GM12873 (cell line): ENCODE measurements around the gene DENND1A.

Source experiments
- TF ChIP-seq, protein P1 (sequence below): IDR thresholded peaks from 2 replicates; pipeline ENCODE4 v1.5.1; 2012; ENCODE audit warnings: low read depth, mild to moderate bottlenecking, moderate library complexity, low read length, control low read depth; ENCODE audit not compliant: insufficient read depth; ENCODE audit errors: missing control alignments

The DENND1A gene

DNA sequence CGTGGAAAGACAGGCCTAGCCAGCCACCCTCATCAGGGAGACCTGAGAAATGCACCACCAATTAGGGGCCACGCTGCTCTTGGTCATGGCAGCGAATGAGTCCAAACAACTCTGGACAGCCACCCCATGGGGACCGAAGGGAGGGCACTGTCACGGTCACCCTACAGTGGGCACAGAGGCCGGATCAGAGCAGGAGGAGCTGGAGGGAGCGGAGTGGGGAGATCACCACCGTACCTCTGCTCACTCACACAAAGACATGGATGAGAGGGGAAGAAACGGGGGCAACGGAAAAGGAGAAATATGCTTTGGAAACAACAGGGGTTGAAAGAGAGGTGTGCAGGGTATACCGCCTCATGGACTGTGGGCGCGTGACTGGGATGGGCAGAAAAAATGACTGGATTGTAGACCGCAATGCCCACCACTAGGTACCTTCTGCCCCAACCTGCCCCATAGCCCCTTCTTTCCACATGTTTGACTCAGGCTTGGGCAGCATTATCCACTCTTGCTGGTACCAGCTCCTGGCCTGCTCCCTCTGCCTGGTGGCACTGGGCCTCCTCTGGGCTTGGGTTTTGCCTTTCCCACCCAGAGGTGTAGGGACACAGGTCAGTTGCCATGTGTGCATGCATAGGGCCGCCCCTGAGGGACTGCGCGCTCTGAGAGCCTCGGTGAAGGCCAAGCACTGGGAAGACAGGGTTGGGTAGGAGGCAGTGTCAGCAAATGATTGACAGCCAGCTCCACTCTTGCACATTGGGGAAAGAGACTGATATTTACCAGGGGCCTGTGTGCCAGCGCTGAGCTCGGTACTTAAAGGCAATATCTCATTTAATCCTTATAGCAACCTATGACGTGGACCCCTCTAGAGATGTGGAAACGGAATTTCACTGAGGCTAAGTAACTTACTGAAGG lies 497.3 kb downstream of the DENND1A start:
- TF ChIP-seq, protein P1, sequence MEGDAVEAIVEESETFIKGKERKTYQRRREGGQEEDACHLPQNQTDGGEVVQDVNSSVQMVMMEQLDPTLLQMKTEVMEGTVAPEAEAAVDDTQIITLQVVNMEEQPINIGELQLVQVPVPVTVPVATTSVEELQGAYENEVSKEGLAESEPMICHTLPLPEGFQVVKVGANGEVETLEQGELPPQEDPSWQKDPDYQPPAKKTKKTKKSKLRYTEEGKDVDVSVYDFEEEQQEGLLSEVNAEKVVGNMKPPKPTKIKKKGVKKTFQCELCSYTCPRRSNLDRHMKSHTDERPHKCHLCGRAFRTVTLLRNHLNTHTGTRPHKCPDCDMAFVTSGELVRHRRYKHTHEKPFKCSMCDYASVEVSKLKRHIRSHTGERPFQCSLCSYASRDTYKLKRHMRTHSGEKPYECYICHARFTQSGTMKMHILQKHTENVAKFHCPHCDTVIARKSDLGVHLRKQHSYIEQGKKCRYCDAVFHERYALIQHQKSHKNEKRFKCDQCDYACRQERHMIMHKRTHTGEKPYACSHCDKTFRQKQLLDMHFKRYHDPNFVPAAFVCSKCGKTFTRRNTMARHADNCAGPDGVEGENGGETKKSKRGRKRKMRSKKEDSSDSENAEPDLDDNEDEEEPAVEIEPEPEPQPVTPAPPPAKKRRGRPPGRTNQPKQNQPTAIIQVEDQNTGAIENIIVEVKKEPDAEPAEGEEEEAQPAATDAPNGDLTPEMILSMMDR: no peak

DNA sequence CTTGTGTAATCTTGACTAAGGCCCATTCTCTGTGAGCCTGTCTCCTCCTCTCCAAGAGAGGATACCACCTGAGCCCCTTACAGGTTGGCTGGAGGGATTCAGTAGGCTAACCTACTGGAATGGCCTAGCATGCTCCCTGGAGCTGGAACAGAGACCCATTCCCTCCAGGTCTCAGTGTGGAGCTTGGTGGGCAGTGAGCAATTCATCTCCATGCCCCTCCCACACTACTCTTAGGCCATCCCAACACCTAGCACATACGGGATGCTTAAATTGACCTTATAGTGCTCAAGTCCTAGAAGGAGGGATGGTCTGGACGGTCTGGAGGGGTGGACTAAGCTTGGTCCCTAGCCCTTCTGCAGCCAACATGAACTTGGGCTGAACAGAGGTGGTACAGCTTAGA lies 498.3 kb downstream of the DENND1A start:
- TF ChIP-seq, protein P1: no peak

DNA sequence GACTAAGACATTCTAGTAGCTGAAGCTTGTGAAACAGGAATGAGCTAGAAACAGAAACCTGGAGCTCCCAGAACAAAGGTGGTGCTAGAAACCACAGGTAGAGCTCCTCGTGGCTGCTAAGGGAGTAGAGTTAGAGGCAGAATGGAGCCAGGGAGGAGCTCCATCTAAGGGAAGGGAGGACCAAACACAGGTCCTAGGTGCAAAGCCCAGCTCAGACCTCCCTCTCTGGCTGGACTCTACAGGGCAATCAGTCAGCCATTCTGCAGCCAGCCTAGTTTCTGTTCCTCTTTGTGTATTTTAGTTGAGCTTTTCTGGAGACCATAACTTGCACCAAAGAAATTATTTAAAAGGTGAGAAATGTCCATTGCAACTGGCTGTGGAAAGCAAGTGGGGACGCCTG lies 503.5 kb downstream of the DENND1A start:
- TF ChIP-seq, protein P1: peak; percentile 35

- TF ChIP-seq, protein P1: no peak
Measured at GRCh38 chr9:123425836-123426365, 504.0 kb downstream of the DENND1A start.

GRCh38 chr9:123425261-123425821 lies 504.6 kb downstream of the DENND1A start:
- TF ChIP-seq, protein P1: no peak

DNA sequence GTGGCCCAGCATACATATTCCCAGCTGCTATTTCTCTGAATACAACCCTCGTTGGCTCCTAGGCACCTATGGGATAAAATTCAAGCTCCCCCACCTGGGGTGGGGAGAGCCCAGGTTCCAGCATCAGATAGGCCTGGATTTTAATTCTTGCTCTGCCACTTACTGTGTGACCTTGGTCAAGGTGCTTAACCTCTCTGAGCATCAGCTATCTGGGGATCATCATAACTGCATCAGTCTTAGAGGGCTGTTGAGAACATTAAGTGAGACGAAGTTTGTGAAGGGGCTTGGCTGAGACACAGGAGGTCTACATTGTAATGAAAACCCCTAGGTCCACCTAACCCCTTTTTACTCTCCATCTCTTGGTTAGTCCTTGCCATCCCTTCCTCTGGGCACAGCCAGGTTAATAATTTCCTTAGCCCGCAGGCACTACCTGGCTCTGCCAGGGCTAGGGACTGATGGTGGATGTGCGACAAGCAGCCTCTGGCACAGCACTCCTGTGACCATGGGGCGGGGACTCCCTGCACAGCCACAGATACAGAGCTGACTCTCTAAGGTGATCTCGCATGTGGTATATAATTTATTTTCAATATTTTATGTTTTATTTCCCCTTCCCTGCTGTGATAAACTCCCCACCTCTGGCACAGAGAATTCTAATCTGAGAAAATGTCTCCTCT lies 505.2 kb downstream of the DENND1A start:
- TF ChIP-seq, protein P1: no peak

GRCh38 chr9:123424131-123424530 lies 505.8 kb downstream of the DENND1A start:
- TF ChIP-seq, protein P1: no peak
